Upper lobe of right lung (tissue), 1 donor: ENCODE results near the gene FOXA1. TPM values are rescaled to one million over a fixed set of nuclear protein-coding genes. Genes with fewer than 3 reads are reported as not detected.

Source experiments
- ATAC-seq: fragments of 200-7000 bp; cut with Tn5 transposase; one replicate; pipeline ENCODE4 v1.9.1; 2020; ENCODE audit warnings: mild to moderate bottlenecking, moderate library complexity
- DNase-seq: peaks from one replicate; pipeline ENCODE4 v3.0.0-alpha.2; 2020
- H3K27ac ChIP-seq: fragments of 200-600 bp; one replicate; pipeline ENCODE4 v1.8.0; 2022
- H3K27me3 ChIP-seq: fragments of 200-600 bp; one replicate; pipeline ENCODE4 v1.8.0; 2022; ENCODE audit warnings: mild to moderate bottlenecking
- H3K36me3 ChIP-seq: fragments of 200-600 bp; one replicate; pipeline ENCODE4 v1.8.0; 2022
- H3K4me1 ChIP-seq: fragments of 200-600 bp; one replicate; pipeline ENCODE4 v1.8.0; 2022
- H3K4me3 ChIP-seq: fragments of 200-600 bp; one replicate; pipeline ENCODE4 v1.8.0; 2022; ENCODE audit warnings: mild to moderate bottlenecking
- H3K9me3 ChIP-seq: fragments of 200-600 bp; one replicate; pipeline ENCODE4 v1.8.0; 2022
- CTCF ChIP-seq: fragments of 200-600 bp; IDR thresholded peaks from one replicate; pipeline ENCODE4 v1.8.0; 2022; ENCODE audit warnings: antibody characterized with exemption
- intact Hi-C: fragments of 100-400 bp; cut with DNase I; formaldehyde crosslinking; loops from one replicate; pipeline ENCODE4 v1.11.0; 2022
- total RNA-seq: library from RNA; stranded (reverse); fragmentation: NEBNext Ultra II Directional; extraction: Animal tissue kit (Norgen Biotek cat#: 25700); gene quantifications from one replicate; pipeline ENCODE4 v1.2.1, GENCODE V29; 2021
- donor health status: DM: no; HTN: yes; CAD: no; lungs with severe emphysema.

Gene FOXA1
- total RNA-seq, 1 donor from 2014 or later, result 20.6 TPM

- intact Hi-C loops, result no loop called here
- ATAC-seq (peak; percentile 27), DNase-seq (no peak)
- no peaks in the 10 kb centered on the region for H3K36me3 ChIP-seq
- H3K27ac ChIP-seq, result no peak overlapping the region
- H3K27me3 ChIP-seq, result peaks cover 4% of the 10 kb centered on the region
- no peak for TF ChIP-seq CTCF
- H3K9me3 ChIP-seq, result peaks cover 17% of the 10 kb centered on the region
- no peak overlapping the region for H3K4me3 ChIP-seq
- H3K4me1 ChIP-seq, result no peaks in the 10 kb centered on the region
These were observed 16.0 kb upstream of the FOXA1 start for GRCh38 chr14:37610945-37611523.

- intact Hi-C loops, result no loop called here
- no peak overlapping the region for H3K27ac ChIP-seq
- no peaks in the 10 kb centered on the region for H3K36me3 ChIP-seq
- H3K27me3 ChIP-seq, result peaks cover 6% of the 10 kb centered on the region
- H3K4me1 ChIP-seq, result no peaks in the 10 kb centered on the region
- no peak for TF ChIP-seq CTCF
- no peaks in the 10 kb centered on the region for H3K9me3 ChIP-seq
- H3K4me3 ChIP-seq, result no peak overlapping the region
- DNase-seq (no peak), ATAC-seq (no peak)
These were observed 13.6 kb upstream of the FOXA1 start for GRCh38 chr14:37608649-37609048.

- no peak overlapping the region for H3K27ac ChIP-seq
- no peak for TF ChIP-seq CTCF
- DNase-seq (no peak), ATAC-seq (no peak)
- intact Hi-C loops, result no loop called here
- no peaks in the 10 kb centered on the region for H3K4me1 ChIP-seq
- H3K4me3 ChIP-seq, result no peak overlapping the region
- no peaks in the 10 kb centered on the region for H3K36me3 ChIP-seq
- peaks cover 22% of the 10 kb centered on the region for H3K27me3 ChIP-seq
- H3K9me3 ChIP-seq, result no peaks in the 10 kb centered on the region
These were observed 11.6 kb upstream of the FOXA1 start for GRCh38 chr14:37606678-37607077.

- Histone ChIP-seq H3K9me3 (no peaks in the 10 kb centered on the region), H3K4me1 (peaks cover 6% of the 10 kb centered on the region), H3K4me3 (no peak overlapping the region), H3K27ac (no peak overlapping the region), H3K36me3 (no peaks in the 10 kb centered on the region), H3K27me3 (peaks cover 51% of the 10 kb centered on the region)
- ATAC-seq (no peak), DNase-seq (no peak)
- no peak for TF ChIP-seq CTCF
- intact Hi-C loops, result no loop called here
These were observed 8.7 kb upstream of the FOXA1 start for GRCh38 chr14:37603688-37604251.

- Histone ChIP-seq H3K36me3 (no peaks in the 10 kb centered on the region), H3K27me3 (peaks cover 60% of the 10 kb centered on the region), H3K27ac (no peak overlapping the region), H3K4me1 (peaks cover 6% of the 10 kb centered on the region), H3K9me3 (no peaks in the 10 kb centered on the region), H3K4me3 (no peak overlapping the region)
- TF ChIP-seq CTCF, result no peak
- intact Hi-C loops, result no loop called here
- no peak for ATAC-seq
- DNase-seq, result no peak
These were observed 7.8 kb upstream of the FOXA1 start for GRCh38 chr14:37602605-37603453.
